ENCODE data around the gene TRMT61A. TPM values are rescaled to one million over a fixed set of nuclear protein-coding genes. Genes with fewer than 3 reads are reported as not detected.

The TRMT61A gene
- total and polyA plus RNA-seq, 2 of the 13 experiments (the other 11 are each of a cell fraction or from before 2014, with no cell fraction given): 6.5 to 13.6 TPM

GRCh38 chr14:103578401-103579075 lies 49.5 kb downstream of the TRMT61A start (continued):
- no peak for TF ChIP-seq ISL2 (CRISPR knock-in tag; IDR thresholded peaks at IDR 0.05)
- no peak for TF ChIP-seq ZNF382 (CRISPR knock-in tag; IDR thresholded peaks at IDR 0.05; ENCODE audit: borderline replicate concordance)

DNA sequence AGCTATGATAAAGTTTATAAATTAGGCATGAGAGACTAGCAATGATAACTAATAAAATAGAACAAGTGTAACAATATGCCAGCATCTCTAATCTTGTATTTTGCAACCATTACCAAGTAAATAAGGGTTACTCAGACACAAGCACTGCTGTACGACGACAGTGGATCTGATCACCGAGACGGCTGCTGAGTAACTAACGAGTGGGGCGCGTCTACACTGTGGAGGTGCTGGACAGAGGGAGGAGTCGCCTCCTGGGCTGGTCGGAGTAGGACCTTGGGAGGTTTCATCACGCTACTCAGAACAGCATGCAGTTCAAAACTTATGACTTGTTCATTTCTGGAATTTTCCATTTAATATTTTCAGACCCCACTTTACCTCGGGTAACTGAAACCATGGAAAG lies 52.2 kb downstream of the TRMT61A start:
- Histone ChIP-seq H3K79me2 (ENCODE audit: insufficient read depth, low read length) (no peaks in the 10 kb centered on the region), H3K4me2 (ENCODE audit: low read depth, low read length) (no peak overlapping the region), H2AFZ (ENCODE audit: low read length) (no peak overlapping the region), H3K27ac (ENCODE audit: extremely low read length, insufficient read depth, low read length) (no peak overlapping the region), H3K4me3 (replicated peaks in 1 of 3; ENCODE audit: insufficient read depth in 1 of 3, low read depth in 2 of 3, low read length in 3 of 3) (no peak overlapping the region), H4K20me1 (ENCODE audit: insufficient read depth, low read length) (no peaks in the 10 kb centered on the region), H3K27me3 (ENCODE audit: control insufficient read depth in 1 of 2, insufficient read depth in 2 of 2, low read length in 2 of 2) (no peaks in the 10 kb centered on the region), H3K36me3 (replicated peaks in 1 of 2; ENCODE audit: control insufficient read depth in 1 of 2, insufficient read depth in 2 of 2, low read length in 2 of 2) (peaks cover 7 to 14% of the 10 kb centered on the region in 2 experiments; a peak in 4 of 5 replicates), H3K9ac (ENCODE audit: insufficient read depth, low read depth, low read length) (no peak overlapping the region), H3K4me1 (ENCODE audit: insufficient read depth, low read length) (peaks cover 10% of the 10 kb centered on the region), H3K9me3 (ENCODE audit: low read length) (no peaks in the 10 kb centered on the region)
- no peak for TF ChIP-seq WIZ (CRISPR knock-in tag; IDR thresholded peaks at IDR 0.05)
- TF ChIP-seq, protein P1, sequence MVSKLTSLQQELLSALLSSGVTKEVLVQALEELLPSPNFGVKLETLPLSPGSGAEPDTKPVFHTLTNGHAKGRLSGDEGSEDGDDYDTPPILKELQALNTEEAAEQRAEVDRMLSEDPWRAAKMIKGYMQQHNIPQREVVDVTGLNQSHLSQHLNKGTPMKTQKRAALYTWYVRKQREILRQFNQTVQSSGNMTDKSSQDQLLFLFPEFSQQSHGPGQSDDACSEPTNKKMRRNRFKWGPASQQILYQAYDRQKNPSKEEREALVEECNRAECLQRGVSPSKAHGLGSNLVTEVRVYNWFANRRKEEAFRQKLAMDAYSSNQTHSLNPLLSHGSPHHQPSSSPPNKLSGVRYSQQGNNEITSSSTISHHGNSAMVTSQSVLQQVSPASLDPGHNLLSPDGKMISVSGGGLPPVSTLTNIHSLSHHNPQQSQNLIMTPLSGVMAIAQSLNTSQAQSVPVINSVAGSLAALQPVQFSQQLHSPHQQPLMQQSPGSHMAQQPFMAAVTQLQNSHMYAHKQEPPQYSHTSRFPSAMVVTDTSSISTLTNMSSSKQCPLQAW (CRISPR knock-in tag; IDR thresholded peaks at IDR 0.05): no peak
- no peak for TF ChIP-seq ZFP36 (IDR thresholded peaks at IDR 0.05; ENCODE audit: borderline replicate concordance, low read depth, low read length, partially characterized antibody)
- TF ChIP-seq ZNF484 (CRISPR knock-in tag; IDR thresholded peaks at IDR 0.05; ENCODE audit: borderline replicate concordance, low read depth): no peak
- TF ChIP-seq ZBTB26 (CRISPR knock-in tag; IDR thresholded peaks at IDR 0.05; ENCODE audit: borderline replicate concordance): no peak
- TF ChIP-seq CHD4 (IDR thresholded peaks at IDR 0.05; ENCODE audit: borderline replicate concordance, low read length): no peak
- no peak for TF ChIP-seq SP2 (CRISPR knock-in tag; IDR thresholded peaks at IDR 0.05)
- no peak for DNase-seq (ENCODE audit: low spot score)
- no peak for FAIRE-seq
- in situ Hi-C loops (cut with HindIII; ENCODE audit: extremely low pct_ligation_motif_present, low pct_unique_long_range_greater_than_20kb) (no loop called here), intact Hi-C loops (cut with micrococcal nuclease; ENCODE audit: unreplicated experiment) (no loop called here)
- POLR2A ChIA-PET: no interaction called here
- 92% methylated on average over 11 of the region's 11 CpGs for WGBS (ENCODE audit: low lambda C conversion rate)
- CTCF ChIA-PET (ENCODE audit: low intra/inter-chr PET ratio, low total read pairs): no interaction called here
- ATAC-seq: no peak
- no TSS peak for BruUV-seq (replicated peaks)
